NK-92 (cell line): ENCODE results near the gene MATCAP1.

Experiments used
- DNase-seq: peaks from one replicate; lab custom pipeline; 2025; ENCODE audit not compliant: unreplicated experiment; lab: John Stamatoyannopoulos, UW

Gene MATCAP1

GRCh38 chr16:67208154-67208896 lies 24.6 kb upstream of the MATCAP1 start:
- DNase-seq = no peak

GRCh38 chr16:67207249-67208091 lies 23.7 kb upstream of the MATCAP1 start:
- DNase-seq = no peak

GRCh38 chr16:67206838-67207248 lies 23.1 kb upstream of the MATCAP1 start:
- no peak for DNase-seq

- DNase-seq = no peak
Observed at GRCh38 chr16:67206129-67206837, 22.5 kb upstream of the MATCAP1 start.

GRCh38 chr16:67204076-67204475 lies 20.3 kb upstream of the MATCAP1 start:
- DNase-seq = no peak

- DNase-seq = no peak
Observed at GRCh38 chr16:67202956-67203493, 19.3 kb upstream of the MATCAP1 start.

GRCh38 chr16:67202426-67202825 lies 18.7 kb upstream of the MATCAP1 start:
- no peak for DNase-seq

GRCh38 chr16:67201411-67202345 lies 17.9 kb upstream of the MATCAP1 start:
- no peak for DNase-seq

- DNase-seq = no peak
Observed at GRCh38 chr16:67200491-67200890, 16.7 kb upstream of the MATCAP1 start.

- DNase-seq = no peak
Observed at GRCh38 chr16:67199808-67200198, 16.0 kb upstream of the MATCAP1 start.

GRCh38 chr16:67199011-67199807 lies 15.4 kb upstream of the MATCAP1 start, which contains the start of gene ELMO3:
TSS of gene ELMO3 (plus strand) at chr16:67199131. CDS start at chr16:67199327, 196 bp downstream.
- DNase-seq = no peak

- DNase-seq = no peak
Observed at GRCh38 chr16:67198238-67198734, 14.5 kb upstream of the MATCAP1 start.

GRCh38 chr16:67197704-67198103 lies 13.9 kb upstream of the MATCAP1 start:
- DNase-seq = no peak

- DNase-seq = no peak
Observed at GRCh38 chr16:67196881-67197280, 13.1 kb upstream of the MATCAP1 start.

GRCh38 chr16:67195676-67196075 lies 11.9 kb upstream of the MATCAP1 start:
- no peak for DNase-seq

GRCh38 chr16:67194260-67194659 lies 10.5 kb upstream of the MATCAP1 start:
- DNase-seq = no peak

- no peak for DNase-seq
Observed at GRCh38 chr16:67193536-67193935, 9.8 kb upstream of the MATCAP1 start.

- no peak for DNase-seq
Observed at GRCh38 chr16:67192781-67193361, 9.1 kb upstream of the MATCAP1 start.
